Islet precursor cell (in vitro differentiated cells): ENCODE results near the gene FOXD2.

Experiments
- DNase-seq: peaks from one replicate; pipeline ENCODE4 v3.0.0-alpha.2; 2018

Gene FOXD2

DNA sequence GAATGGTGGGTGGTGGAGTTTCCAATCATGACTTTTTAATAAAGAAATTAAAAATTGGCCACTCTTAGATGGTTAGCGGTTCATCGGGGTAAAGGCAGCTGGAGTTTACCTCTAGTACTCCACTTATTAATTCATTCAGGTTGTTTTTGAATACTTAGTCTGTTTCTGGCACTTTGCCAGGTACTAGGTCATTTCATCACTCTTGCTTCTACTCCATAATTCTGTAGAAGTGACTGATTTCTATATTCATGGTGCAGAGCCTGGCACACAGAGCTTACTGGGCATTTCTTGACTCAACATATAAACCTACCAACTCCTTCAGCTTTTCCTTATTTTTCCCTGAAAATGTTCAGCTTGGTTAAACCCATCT lies 31.5 kb downstream of the FOXD2 start:
- DNase-seq, result no peak

DNA sequence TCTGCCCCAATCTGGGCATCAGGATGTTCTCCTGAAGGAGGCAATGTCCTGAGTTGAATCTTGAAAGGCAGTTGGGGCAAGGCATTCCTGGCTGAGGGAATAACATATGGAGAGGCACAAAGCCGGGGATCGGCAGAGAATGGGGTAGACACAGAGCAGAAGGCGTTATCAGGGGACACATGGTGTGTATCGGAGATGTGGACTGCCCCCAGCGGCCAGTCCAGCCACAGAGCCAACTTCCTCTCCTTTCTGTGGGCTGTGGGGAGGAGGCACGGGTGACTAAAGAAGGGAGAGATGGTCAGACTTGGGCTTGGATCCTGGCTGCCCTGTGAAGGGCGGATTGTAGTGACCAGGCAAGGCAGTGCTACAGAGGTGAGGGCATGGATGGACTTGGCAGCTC lies 32.1 kb downstream of the FOXD2 start:
- no peak for DNase-seq

DNA sequence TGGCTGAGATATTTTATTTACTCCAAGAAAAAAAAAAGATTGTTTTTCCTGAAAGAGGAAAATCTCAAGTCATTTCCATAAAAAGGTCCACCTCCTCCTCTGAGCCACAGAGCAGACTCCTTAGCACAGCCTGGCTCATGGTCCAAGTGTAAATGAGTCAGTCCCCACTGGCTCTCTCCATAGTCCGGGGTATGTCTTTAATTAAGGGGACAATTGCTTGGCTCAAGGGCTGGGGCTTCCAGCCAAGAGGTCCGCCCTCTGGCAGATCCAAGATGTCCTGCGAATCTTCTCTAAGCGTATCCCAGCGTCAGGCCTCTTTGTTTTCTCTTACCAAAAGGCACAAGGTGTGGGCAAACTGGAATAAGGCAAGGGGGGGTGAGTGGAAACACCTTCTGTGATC lies 33.3 kb downstream of the FOXD2 start:
- DNase-seq, result no peak

DNA sequence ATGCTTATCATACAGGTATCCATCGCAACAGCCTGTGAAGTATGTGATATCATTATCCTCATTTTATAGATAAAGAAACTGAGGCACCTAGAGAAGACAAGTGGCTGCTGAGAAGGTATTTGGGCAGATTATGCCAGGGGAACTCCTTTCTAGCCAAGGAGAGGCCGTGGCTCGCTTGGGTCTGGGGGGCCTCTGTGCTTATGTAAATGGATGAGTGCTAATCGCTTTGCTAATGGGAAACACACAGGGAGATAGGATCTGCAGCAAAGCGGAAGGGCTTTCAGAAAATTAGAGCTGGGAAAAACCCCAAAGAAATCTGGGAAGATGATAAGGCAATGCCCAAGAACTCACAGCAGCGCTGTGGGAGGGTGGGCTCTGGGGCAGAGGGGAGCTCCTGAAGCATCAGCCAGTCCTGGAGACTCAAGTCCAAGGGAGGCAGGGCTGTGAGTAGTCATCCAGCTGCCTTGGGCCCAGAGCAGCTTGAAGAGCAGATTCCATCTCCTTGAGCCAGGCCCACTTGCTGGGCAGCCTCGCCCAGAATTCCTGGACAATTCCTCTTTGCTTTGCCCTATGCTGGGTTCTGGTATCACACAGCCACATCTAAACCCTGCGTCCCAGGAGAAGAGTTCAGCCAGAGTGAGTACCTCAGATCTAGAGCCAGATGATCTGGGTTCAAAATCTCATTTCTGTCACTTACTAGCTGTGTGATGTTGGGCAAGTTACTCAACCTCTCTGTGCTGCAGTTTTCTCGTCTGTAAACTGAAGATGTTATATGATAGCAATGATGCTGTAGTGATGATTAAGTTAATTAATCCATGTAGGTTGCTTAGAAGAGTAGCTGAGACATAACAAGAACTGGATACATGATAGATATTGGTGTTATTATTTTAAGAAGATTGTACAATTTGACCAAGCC lies 36.7 kb downstream of the FOXD2 start:
- peak; percentile 69 for DNase-seq

DNA sequence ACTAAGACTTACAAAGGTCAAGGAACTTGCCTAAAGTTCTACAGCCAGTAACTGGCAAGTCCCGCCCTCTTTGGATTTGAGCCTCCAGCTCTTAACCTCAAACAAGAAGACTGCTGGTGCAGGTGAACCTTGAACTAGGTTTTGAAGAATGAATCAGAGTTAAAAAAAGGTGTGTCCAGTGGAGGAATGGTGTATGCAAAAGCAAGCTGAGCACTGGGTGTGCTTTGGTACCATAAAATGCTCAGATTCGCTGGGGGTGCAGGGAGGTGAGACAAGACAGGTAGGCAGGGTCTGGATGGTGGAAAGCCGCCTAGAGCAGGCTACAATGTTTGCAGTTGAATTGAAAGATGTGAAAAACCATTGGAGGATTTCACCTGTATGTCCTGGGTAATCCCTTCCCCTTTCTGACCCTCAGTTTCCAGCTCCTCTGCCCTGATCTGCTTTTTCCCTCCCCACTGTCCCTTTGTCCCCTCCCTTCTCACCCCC lies 39.8 kb downstream of the FOXD2 start:
- no peak for DNase-seq

DNA sequence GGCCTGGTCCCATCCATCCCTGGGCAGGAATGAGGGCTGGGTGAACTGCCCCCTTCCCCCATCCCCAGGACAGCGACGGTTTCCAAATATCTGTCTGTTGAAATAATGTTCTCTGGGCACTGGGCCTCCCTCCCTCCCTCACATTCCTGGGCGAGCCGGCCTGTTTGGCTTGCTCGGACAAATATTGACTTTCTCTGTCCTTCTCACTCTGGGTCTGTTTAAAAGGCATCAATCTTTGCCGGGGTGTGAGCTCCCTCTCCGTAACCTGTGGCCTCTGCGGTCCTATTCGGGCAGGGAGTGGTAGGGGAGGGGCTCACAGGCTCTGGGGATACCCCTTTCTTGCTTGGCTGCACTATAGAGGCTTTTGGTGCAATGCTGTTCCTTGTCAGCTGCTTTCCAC lies 40.2 kb downstream of the FOXD2 start:
- DNase-seq, result no peak

DNA sequence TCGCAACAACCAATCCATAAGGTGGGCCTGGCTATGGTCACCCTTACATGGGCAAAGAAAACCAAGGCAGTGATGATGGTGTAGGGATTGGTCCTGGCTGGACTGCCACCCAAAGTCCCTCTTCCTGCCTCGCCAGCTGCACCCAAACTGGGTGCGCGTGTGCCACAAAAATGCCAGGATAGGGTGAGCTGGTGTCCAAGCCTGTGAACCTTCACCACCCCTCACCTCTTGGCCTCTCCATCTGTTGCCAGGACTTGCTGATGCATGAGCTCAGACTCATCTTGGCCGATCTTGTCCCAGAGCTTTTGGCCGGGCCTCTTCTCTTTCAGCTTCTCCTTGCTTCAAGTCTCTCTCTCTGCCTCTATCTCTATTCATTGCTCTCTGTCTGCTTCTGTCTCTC lies 41.8 kb downstream of the FOXD2 start:
- DNase-seq, result peak; percentile 40

DNA sequence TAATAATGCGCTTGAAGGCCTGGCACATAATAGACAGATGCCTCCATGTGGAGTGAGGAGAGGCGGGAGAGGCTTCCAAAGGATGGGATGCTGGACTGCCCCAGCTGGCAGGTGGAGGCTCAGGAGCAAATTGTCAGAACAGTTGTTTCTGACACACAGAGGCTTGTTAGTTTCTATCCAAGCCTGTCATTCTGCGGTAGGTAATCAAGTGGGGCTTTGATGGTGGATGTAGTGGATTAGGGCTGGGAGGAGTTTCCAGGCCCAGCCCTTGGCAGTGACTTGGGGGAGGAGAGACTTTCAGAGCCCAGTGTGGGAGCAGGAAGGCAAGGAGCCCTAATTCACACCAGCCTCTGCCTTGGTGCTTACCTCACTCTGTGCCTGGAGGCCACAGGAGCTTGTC lies 44.1 kb downstream of the FOXD2 start:
- DNase-seq, result no peak

DNA sequence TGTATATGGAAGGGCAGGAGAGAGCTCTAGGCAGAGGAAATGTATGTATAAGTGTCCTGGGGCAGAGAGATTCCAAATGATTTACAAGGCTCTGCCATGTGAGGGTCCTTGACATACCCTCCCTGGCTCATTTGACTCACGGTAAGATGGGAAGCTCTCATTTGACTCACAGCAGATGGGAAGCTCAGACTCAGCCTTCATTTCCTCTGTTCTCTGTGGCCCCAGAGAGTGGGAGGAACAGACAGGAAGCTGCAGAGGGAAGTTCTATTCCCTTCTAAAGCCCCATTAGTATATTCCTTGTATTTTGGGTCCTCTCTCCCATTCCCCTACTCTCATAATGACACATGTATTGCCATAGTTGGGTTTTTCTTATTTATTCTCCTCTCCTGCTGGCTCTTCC lies 44.9 kb downstream of the FOXD2 start:
- no peak for DNase-seq

DNA sequence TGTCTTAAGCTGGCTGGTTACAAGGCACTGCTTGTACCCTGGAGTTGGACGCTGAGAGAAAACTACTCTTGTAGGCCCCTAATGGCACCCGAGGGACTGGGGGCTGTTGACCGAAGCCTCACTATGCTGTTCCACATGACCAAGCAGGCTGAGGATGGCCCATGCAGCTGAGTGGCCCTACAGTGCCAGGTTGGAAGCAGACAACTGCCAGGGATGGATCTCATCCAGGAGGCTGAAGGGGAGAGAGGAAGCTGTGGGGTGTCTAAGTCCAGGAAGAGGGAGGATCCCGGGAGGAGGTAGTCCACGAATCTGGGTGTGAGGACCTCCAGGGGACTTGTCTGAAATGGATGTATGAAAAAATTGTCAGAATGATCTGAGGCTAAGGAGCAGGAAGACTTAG lies 45.8 kb downstream of the FOXD2 start:
- DNase-seq, result no peak

DNA sequence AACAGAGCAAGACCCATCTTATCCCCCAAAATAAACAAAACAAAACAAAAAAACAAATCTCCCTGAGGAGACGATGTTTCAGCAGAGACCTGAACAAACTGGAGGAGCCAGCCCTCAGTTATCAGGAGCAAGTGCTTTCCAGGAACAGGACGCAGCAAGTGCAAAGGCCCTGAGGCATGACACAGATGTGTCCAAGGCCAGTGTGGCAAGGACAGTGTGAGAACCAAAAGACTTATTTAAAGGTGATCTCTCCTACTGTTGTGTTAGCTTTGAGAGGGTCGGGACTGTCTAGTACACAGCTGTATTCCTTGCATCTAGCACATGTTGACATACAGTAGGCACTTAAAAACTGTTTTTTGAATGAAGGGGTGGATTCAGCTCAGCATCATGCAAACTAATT lies 48.0 kb downstream of the FOXD2 start:
- DNase-seq, result peak; percentile 14

DNA sequence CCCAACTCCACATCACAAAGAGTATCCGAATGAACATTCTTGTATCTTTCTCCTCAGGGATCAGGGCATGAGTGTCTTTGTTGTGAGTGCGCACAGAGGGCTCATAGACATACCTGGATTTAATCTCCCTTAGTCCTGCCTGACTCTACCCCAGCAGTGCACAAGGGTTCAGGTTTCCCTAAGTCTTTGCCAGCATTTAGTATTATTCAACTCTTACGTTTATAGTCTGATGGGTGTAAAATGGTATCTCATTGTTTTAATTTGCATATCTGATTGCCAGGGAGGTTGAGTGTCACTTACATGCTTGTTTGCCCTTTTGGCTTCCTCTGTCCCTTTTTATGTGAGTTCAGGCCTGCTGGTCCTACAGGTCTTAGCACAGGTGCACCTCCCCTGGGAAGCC lies 49.5 kb downstream of the FOXD2 start:
- peak; percentile 7 for DNase-seq

DNA sequence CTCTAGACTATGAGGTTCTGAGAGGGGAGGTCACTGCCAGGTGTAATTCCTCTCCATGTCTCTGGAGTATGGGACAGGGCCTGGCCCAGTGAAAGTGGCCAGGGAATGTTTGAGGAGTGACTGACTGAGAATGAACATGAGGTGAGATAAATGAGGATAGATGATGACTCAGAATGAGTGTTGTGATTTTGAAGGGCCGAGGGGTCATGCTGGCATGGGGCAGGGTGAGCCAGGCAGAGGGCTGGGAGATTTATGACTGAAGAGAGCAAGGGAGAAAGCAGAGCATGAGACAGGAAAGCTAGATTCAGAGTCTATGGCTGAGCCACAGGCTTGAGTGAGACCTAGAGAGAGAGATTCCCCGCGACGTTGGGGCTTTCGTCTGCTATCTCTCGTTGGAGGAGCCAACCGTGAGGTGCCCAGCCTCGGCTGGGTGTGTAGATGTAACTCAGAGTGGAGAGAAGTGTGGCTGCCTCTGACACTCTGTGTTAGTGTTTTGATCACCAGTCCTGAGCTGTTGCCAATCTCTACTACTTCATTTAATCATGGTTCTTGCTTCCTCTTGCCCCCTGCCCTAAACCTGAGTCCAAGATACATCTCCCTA lies 50.1 kb downstream of the FOXD2 start:
- DNase-seq, result peak; percentile 46
